ENCODE results near the gene FAM20B. TPM values are rescaled to one million over a fixed set of nuclear protein-coding genes. Genes with fewer than 3 reads are reported as not detected.

Gene FAM20B
- total RNA-seq (2021; fragmentation: NEBNext Ultra II Directional; extraction: Animal tissue kit (Norgen Biotek cat#: 25700)) (36.3 and 36.6 TPM in 2 replicates), polyA plus RNA-seq (2011; rRNA removed) (6.3 and 8.3 TPM in 2 replicates), polyA minus RNA-seq (2011; rRNA and poly(A)+ RNA removed) (36.1 and 43.3 TPM in 2 replicates)
- polyA plus RNA-seq (2011; cell fraction: cytosol; rRNA removed): 10.3 TPM
- polyA plus RNA-seq (2011; cell fraction: nucleus; rRNA removed): 9.4 TPM
- polyA plus RNA-seq (2012, experiment 1 of 2): 12.6 to 21.2 TPM (median 13.9 TPM) in 4 replicates
- polyA plus RNA-seq (2012, experiment 2 of 2): 2.7 TPM
- polyA plus RNA-seq (2013, experiment 1 of 2): 18.2 TPM
- 18.7 TPM for polyA plus RNA-seq (2013, experiment 2 of 2)
- 14.0 TPM for polyA minus RNA-seq (2011; cell fraction: cytosol; rRNA and poly(A)+ RNA removed)
- polyA minus RNA-seq (2011; cell fraction: nucleus; rRNA and poly(A)+ RNA removed): 17.0 TPM
- long read RNA-seq, experiment 1, full-length matches to known transcripts: 1 of 18 reads
- long read RNA-seq, experiment 1, partial matches to known transcripts: 0 of 18 reads
- long read RNA-seq, experiment 1, other reads (novel, unspliced or antisense): 17 of 18 reads
- long read RNA-seq, experiment 2, partial matches to known transcripts: 2 of 4 reads
- long read RNA-seq, experiment 2, other reads (novel, unspliced or antisense): 2 of 4 reads

GRCh38 chr1:179025125-179025974, at the start of gene FAM20B:
TSS of gene FAM20B (plus strand) at chr1:179025894. CDS start at chr1:179043848, 17,954 bp downstream.
- peak within 1 kb of the TSS; percentile 82 to 85 for H3K4me2 ChIP-seq (ENCODE audit: insufficient read depth in 1 of 2, low read depth in 2 of 2, low read length in 2 of 2)
- peak within 1 kb of the TSS; percentile 74 to 98 (median 86) for H3K4me3 ChIP-seq (ENCODE audit: extremely low read depth in 1 of 4, insufficient read depth in 2 of 4, low read depth in 3 of 4, low read length in 4 of 4)
- H3K27ac ChIP-seq (ENCODE audit: low read depth, low read length): peak within 1 kb of the TSS; percentile 86
- DNase-seq (ENCODE audit: low read depth in 1 of 2, low spot score in 2 of 2) (peak; percentile 82 to 93), FAIRE-seq (no peak)
- H3K9ac ChIP-seq (replicated peaks in 1 of 4; ENCODE audit: extremely low read depth in 1 of 4, low read depth in 3 of 4, low read length in 3 of 4): peak within 1 kb of the TSS; percentile 58 to 88 (median 76)
- H3K79me2 ChIP-seq (ENCODE audit: control insufficient read depth in 1 of 2, insufficient read depth in 2 of 2, low read length in 2 of 2): peaks cover 0 to 35% of the 10 kb centered on the region in 2 experiments; a peak in 2 of 4 replicates
- 0 out of 2 replicates have a peak within 1 kb of the TSS, but pooled peaks have one; percentile 19 for H3K18ac ChIP-seq (ENCODE audit: extremely low read depth, low read length)
- H3K79me1 ChIP-seq (ENCODE audit: low read depth, low read length): no peaks in the 10 kb centered on the region
- peaks cover 4% of the 10 kb centered on the region; the same call in 1 of the 2 replicates for H3K23me2 ChIP-seq (ENCODE audit: low read depth, low read length)
- CTCF ChIA-PET (ENCODE audit: partially characterized antibody): interaction anchor here (1.3 to 1.8 kb wide), 2 partner anchors 23 to 54 kb away, joined by 3 to 9 read pairs; no protein-coding TSS in a partner anchor
- peak within 1 kb of the TSS; percentile 88 for H3K56ac ChIP-seq (replicated peaks; ENCODE audit: insufficient read length, low read depth, low read length)
- no peaks in the 10 kb centered on the region for H3K27me3 ChIP-seq (replicated peaks in 1 of 4; ENCODE audit: control insufficient read depth in 3 of 4, extremely low read depth in 1 of 4, insufficient read depth in 3 of 4, low read length in 3 of 4)
- H4K5ac ChIP-seq (ENCODE audit: insufficient read length, low read depth, low read length): peak within 1 kb of the TSS; percentile 86
- no peak within 1 kb of the TSS for H2BK20ac ChIP-seq (ENCODE audit: low read length)
- no peak within 1 kb of the TSS for H2BK12ac ChIP-seq (ENCODE audit: low read depth, low read length)
- no peaks in the 10 kb centered on the region for H3K36me3 ChIP-seq (ENCODE audit: control insufficient read depth in 2 of 4, insufficient read depth in 4 of 4, low read length in 3 of 4)
- H3K4me1 ChIP-seq (replicated peaks in 1 of 4; ENCODE audit: control insufficient read depth in 3 of 4, insufficient read depth in 4 of 4, low read length in 3 of 4): peaks cover 0 to 12% (median 6%) of the 10 kb centered on the region in 4 experiments; a peak in 3 of 7 replicates
- no peak within 1 kb of the TSS for H2BK15ac ChIP-seq (ENCODE audit: low read length)
- H3K4ac ChIP-seq (replicated peaks; ENCODE audit: insufficient read length, low read depth, low read length): peak within 1 kb of the TSS; percentile 36
- WGBS, 2 experiments (ENCODE audit: extremely low coverage in 1 of 2, insufficient coverage in 1 of 2, insufficient read length in 1 of 2, insufficient replicate concordance in 2 of 2, low coverage in 1 of 2, low lambda C conversion rate in 2 of 2, missing lambda C conversion rate in 1 of 2): 52% methylated on average over 15 of the region's 58 CpGs; no CpG with 5 or more reads in 1 of the 2 experiments
- peak within 1 kb of the TSS; percentile 76; the same call in 1 of the 2 replicates for H2BK5ac ChIP-seq (ENCODE audit: low read depth, low read length)
- no peak within 1 kb of the TSS for H2BK120ac ChIP-seq (replicated peaks; ENCODE audit: low read depth, low read length)
- no peak within 1 kb of the TSS for H3K14ac ChIP-seq (ENCODE audit: insufficient read length)
- POLR2A ChIA-PET (ENCODE audit: partially characterized antibody): interaction anchor here (0.7 to 0.8 kb wide), 2 partner anchors 17 to 35 kb away, joined by 3 read pairs; no protein-coding TSS in a partner anchor
- H4K91ac ChIP-seq (replicated peaks; ENCODE audit: insufficient read length, low read length): peak within 1 kb of the TSS; percentile 32
- no peaks in the 10 kb centered on the region for H3K9me3 ChIP-seq (ENCODE audit: insufficient read depth in 2 of 2, low read depth in 1 of 2, low read length in 1 of 2)
- peak within 1 kb of the TSS; percentile 80 for H2AFZ ChIP-seq (ENCODE audit: low read length)
- H3K23ac ChIP-seq (ENCODE audit: insufficient read length): no peak within 1 kb of the TSS
- peaks cover 0 to 5% of the 10 kb centered on the region in 2 experiments for H4K20me1 ChIP-seq (replicated peaks in 1 of 2; ENCODE audit: control insufficient read depth in 1 of 2, insufficient read depth in 2 of 2, low read length in 2 of 2)
- no peak within 1 kb of the TSS for H2AK5ac ChIP-seq (ENCODE audit: low read depth, low read length)
- peak within 1 kb of the TSS; percentile 82 for H4K8ac ChIP-seq (ENCODE audit: extremely low read depth, insufficient read depth, low read length)
- TF ChIP-seq ATF3 (IDR thresholded peaks at IDR 0.05; ENCODE audit: insufficient read depth, low read depth, low read length) (no peak), TEAD4 (IDR thresholded peaks at IDR 0.05; ENCODE audit: low read depth, low read length) (0 out of 2 replicates have a peak, but pooled peaks have one; percentile 11), SAP30 (IDR thresholded peaks at IDR 0.05; ENCODE audit: insufficient read depth, insufficient replicate concordance, low read length) (no peak), SUZ12 (IDR thresholded peaks at IDR 0.05; ENCODE audit: low read length) (no peak), POLR2AphosphoS5 (IDR thresholded peaks at IDR 0.05; ENCODE audit: low read depth, low read length) (no peak), CREB1 (IDR thresholded peaks at IDR 0.05) (peak; percentile 54), SP2 (IDR thresholded peaks at IDR 0.05; ENCODE audit: low read length) (no peak)
